GM21390 (cell line): ENCODE results near the gene AMOTL1.

ENCODE experiments used
- ATAC-seq: cut with Tn5 transposase; IDR thresholded peaks from one replicate; pipeline ENCODE4 v1.9.1; 2021; ENCODE audit not compliant: unreplicated experiment

Gene AMOTL1

GRCh38 chr11:94740083-94741021 lies 27.8 kb upstream of the AMOTL1 start:
- ATAC-seq: no peak

- no peak for ATAC-seq
These were observed 27.0 kb upstream of the AMOTL1 start for GRCh38 chr11:94741022-94741679.

GRCh38 chr11:94742665-94743064 lies 25.5 kb upstream of the AMOTL1 start:
- ATAC-seq: no peak

DNA sequence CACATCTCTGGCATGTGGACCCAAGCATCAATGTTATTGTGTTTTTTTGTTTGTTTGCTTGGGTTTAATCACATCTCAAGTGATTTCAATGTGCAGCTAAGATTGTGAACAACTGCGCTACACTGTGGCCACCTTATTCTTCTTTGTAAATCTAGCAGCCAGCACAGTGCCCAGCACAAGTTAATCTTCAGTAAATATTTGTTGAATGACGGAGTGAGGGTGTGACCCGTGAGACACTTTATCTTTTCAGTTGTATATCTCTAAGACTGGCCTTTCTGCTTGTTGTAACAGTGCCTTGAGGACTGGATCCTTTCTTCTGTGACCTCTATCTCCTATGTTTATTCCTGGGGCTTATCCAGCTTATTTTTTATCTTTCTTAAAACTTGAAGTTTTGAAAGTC lies 21.4 kb upstream of the AMOTL1 start:
- no peak for ATAC-seq

DNA sequence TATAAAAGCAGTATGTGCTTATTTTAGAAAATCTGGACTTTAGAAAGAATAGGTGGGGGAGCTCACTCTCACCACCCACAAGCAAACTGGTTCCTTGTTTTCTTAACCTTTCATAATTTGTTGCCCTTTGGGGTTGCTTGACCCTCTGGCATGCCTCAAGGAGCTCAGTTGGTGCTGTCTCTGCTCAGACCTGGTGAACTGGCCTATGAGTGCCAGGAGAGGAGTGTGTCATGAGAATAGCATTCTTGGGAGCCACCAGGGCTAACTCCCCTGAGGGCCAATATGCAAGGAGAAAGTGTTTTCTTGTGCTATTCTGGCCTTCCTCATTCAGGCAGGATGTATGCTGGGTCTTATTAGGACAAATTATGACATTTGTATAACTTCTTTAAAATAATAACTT lies 21.0 kb upstream of the AMOTL1 start:
- ATAC-seq: no peak

DNA sequence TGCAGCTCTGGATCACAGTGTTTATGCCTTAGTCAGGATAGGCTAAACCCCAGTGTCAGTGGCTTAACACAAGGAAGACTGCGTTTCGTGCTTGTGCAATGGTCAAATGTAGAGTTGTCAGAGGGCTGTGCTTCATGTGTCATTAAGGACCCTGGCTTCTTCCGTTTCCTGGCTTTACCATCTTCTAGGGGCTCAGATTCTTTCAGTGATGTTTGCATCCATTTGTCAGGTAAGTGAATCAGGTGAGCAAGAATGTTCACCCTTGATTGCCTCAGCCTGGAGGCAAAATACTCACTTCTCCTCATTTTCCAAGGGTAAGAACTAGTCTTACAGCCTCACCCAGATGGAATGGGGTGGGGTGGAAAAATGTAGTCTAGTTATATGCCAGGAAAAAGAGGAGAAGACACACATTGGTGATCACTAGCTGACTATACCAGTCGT lies 20.5 kb upstream of the AMOTL1 start:
- ATAC-seq: no peak

DNA sequence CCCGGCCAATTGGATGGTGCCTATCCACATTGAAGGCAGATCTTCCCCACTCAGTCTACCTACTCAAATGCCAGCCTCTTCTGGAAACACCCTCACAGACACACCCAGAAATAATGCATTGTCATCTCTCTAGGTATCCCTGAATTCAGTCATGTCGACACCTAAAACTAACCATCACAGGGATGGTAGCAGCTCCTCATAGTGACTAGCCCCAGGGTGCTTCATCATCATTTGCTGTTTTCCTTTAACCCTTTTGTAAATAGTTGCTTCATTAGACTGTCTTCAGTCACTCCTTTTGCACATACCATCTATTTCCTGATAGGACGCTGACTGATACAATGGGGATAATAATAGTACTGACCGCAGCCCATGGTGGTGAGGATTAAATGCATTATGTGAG lies 18.8 kb upstream of the AMOTL1 start:
- no peak for ATAC-seq

DNA sequence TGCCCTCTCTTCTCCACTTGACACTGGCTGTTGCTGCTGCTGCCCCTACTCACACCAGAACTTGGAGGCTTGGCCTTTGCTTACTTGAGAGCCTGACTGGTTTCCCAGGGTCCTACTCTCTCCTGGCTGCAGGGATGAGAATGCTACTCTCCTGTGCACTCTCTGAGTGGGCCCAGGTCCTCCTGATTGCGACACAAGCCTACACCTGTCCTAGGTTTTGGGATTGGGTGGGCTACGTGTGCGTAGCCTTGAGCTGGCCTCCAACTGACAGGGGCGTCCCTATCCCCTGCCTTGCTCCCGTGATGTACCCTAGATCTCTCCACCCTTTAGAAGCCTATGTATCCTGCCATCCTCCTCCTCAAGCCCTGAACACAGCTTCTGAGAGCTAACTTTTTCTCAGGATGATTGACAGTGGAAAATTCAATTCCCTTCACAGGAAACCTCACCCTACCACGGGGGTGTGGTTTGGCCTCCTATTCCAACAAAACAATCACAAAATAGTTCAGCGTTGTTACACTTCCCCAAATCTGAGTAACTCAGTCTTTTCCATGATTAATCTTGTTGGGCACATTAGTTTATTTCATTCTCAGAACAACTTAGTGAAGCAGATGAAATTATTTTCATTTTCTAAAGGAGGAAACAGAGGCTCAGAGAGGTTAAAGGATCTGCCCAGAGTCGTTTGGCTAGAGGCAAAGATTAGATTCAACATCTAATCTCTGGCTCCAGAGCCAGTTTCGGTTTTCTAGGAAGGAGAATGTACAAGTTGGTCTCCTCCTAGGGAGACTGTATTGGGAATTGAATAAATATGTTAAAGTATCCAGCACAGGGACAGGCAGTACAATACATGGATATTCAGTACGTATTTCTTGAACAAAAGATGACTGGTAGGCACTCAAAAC lies 17.6 kb upstream of the AMOTL1 start:
- ATAC-seq: no peak

DNA sequence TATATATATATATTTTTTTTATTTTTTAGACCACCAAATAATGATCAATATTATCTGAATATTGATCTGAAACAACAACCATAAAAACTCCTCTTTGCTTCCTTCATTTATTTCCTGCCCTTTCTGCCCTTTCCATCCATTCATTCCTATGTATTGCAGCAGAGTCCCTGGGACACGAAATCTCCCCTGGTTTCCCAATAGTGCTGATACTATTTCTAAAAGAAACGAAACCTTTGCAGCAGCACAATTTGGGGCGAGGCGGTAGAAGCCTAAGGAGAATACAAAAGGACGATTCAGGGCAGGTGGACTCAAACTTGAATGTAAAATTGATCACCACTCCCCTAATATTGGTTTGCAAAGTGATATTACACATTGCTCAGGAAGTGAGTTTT lies 16.9 kb upstream of the AMOTL1 start:
- ATAC-seq: no peak

DNA sequence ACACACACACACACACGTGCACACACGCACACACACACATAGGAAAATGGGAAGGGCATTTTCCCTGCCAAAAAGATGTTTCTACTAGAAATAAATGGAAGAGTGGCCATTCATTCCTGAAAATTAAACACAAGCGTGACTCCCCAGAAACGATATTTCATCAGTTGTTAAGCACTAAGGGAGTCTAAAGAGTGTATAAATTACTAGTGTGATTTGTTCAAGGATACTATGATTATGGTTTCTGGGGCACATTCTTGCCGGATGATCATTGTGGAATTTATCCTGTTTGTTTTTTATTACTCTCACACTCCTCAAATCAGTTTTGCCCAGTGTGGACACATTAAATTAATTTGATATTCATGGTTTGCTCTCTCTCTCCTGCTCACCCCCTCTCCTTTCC lies 16.4 kb upstream of the AMOTL1 start:
- ATAC-seq: no peak

GRCh38 chr11:94753630-94754029 lies 14.5 kb upstream of the AMOTL1 start:
- no peak for ATAC-seq

DNA sequence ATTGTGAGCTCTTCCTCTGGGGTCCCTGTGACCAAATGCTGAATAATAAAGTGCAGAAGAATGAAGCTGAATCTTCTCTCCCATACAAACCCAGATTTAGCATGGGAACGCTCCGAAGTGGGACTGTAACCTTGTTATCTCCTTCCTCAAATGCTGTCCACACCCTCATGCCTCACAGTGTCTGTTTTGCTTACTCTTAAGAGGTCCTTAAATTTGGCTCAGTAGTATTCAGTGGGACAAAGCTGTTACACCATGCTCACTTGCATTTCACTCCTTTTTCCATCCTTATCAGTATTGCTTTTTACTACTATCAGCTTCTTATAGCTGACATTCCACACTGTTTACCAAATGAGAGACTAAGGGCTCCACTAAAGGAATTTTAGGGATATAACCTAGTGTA lies 13.8 kb upstream of the AMOTL1 start:
- ATAC-seq: no peak

- no peak for ATAC-seq
These were observed 13.3 kb upstream of the AMOTL1 start for GRCh38 chr11:94754819-94755218.

- no peak for ATAC-seq
These were observed 12.7 kb upstream of the AMOTL1 start for GRCh38 chr11:94755494-94755893.

GRCh38 chr11:94757037-94757735 lies 11.0 kb upstream of the AMOTL1 start:
- ATAC-seq: no peak

- ATAC-seq: no peak
These were observed 9.5 kb upstream of the AMOTL1 start for GRCh38 chr11:94758666-94759065.

GRCh38 chr11:94759522-94759921 lies 8.6 kb upstream of the AMOTL1 start:
- ATAC-seq: no peak

GRCh38 chr11:94760296-94760695 lies 7.9 kb upstream of the AMOTL1 start:
- no peak for ATAC-seq

DNA sequence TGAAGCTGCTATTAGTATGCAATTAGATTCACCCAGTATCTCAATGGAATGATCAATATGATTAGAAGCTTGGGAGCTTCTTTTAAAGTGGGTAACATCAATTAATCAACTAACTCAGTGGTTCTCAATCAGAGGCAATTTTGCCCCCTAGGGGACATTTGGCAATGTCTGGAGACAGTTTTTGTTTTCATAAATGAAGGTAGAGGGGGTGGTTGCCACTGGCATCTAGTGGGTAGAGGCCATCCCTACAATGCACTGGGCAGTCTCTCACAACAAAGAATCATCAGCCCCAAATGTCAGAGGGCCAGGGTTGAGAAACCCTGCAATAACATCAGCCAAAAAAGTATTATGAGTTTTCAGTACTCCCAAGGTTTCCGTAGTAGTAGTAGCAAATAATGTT lies 5.9 kb upstream of the AMOTL1 start:
- no peak for ATAC-seq

GRCh38 chr11:94762995-94763394 lies 5.2 kb upstream of the AMOTL1 start:
- ATAC-seq: no peak

DNA sequence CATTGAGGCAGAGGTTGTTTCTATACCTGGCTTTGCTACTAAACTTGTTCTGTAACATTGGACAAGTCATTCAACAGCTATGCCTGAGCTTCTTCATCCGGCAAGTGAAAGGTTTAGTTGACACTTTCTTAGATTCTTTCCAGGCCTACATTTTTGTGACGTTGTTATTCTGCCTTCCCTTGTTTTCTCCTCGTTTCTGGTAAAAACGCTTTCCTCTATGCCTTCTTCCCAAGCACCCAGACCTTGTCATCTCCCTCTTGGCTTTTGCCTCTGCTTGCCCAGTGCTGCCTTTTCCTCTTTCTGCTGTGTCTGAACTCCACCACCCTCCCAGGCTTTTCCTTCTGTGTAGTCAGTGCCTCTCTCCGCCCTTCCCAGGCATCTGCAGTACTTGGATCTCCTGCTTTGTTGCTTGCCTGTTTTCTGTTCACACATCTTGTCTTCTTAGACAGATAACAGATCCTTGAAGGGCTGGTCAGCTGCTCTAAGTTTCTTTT lies 1.4 kb upstream of the AMOTL1 start:
- no peak for ATAC-seq
